Psoas muscle (tissue), 8 donors: ENCODE data around the gene APBB2. TPM values are rescaled to one million over a fixed set of nuclear protein-coding genes. Genes with fewer than 3 reads are reported as not detected.
A peak's percentile ranks its signal among the peaks of the same experiment; 100 is the strongest.
"Not testable (repeated sequence)": the region's sequence is repeated elsewhere in the genome, so short reads cannot be mapped to it uniquely, and the experiment has no call there.

Source experiments
- ATAC-seq, 4 donors: fragments of 200-7000 bp; cut with Tn5 transposase; one replicate each; pipeline ENCODE4 v1.9.1; 2020; ENCODE audit warnings: moderate library complexity in 3 of 4, mild to moderate bottlenecking in 2 of 4
- DNase-seq, 2 donors: peaks; one replicate each; pipeline ENCODE4 v3.0.0-alpha.2; 2020
- H3K27ac ChIP-seq: fragments of 200-600 bp; one replicate; pipeline ENCODE4 v1.8.0; 2022
- H3K27me3 ChIP-seq, 3 donors: fragments of 200-600 bp in 1 of 3; one replicate each; pipeline versions ENCODE4 v1.6.1 to v1.8.0; 2013 to 2022; ENCODE audit warnings: low read length in 2 of 3, mild to moderate bottlenecking in 2 of 3, moderate library complexity in 1 of 3; ENCODE audit not compliant: insufficient read depth in 3 of 3
- H3K36me3 ChIP-seq, 2 donors: fragments of 200-600 bp in 1 of 2; one replicate each; pipeline versions ENCODE4 v1.6.1 to v1.8.0; 2013 to 2022; ENCODE audit warnings: low read depth in 1 of 2, mild to moderate bottlenecking in 1 of 2, moderate library complexity in 1 of 2; ENCODE audit not compliant: insufficient read depth in 1 of 2
- H3K4me1 ChIP-seq: fragments of 200-600 bp; one replicate; pipeline ENCODE4 v1.8.0; 2022
- H3K4me3 ChIP-seq: fragments of 200-600 bp; one replicate; pipeline ENCODE4 v1.8.0; 2022; ENCODE audit warnings: mild to moderate bottlenecking
- H3K9me3 ChIP-seq: fragments of 200-600 bp; one replicate; pipeline ENCODE4 v1.8.0; 2022
- CTCF ChIP-seq: fragments of 200-600 bp; IDR thresholded peaks from one replicate; pipeline ENCODE4 v1.8.0; 2022; ENCODE audit warnings: antibody characterized with exemption
- WGBS, 3 donors: extraction: QIAGEN DNeasy Blood & Tissue Kit; methylation state at CpG; one replicate each; pipeline versions ENCODE4 v1.1.6 to v1.1.7; 2013; 5-methylcytosine and 5-hydroxymethylcytosine counted together
- intact Hi-C, 2 donors: fragments of 100-400 bp; cut with DNase I; formaldehyde crosslinking; loops; one replicate each; pipeline versions ENCODE4 v1.11.0 to v1.14.2; 2022
- polyA plus RNA-seq, 3 donors: library from polyadenylated mRNA; stranded (reverse); fragments of 200-250 nt; gene quantifications; one replicate each; pipeline ENCODE4 v1.2.3, GENCODE V29; 2013
- total RNA-seq, 4 donors: library from RNA; stranded (reverse); fragmentation: NEBNext Ultra II Directional in 2 of 4; extraction: Animal tissue kit (Norgen Biotek cat#: 25700) in 2 of 4; gene quantifications; one replicate each; pipeline versions ENCODE4 v1.2.1 to v1.2.4, GENCODE V29; 2021 to 2023
- donor health status: healthy with polysubstance abuse.
- donor health status: DM: no; HTN: no; CAD: no; lungs with moderate emphysema.
- donor health status: Bipolar disorder and iron deficiency.
- donor health status: healthy.
- donor health status: DM: yes; HTN: yes; CAD: no.
- donor health status: DM: no; HTN: no; CAD: no.
- donor health status: DM: no; HTN: no; CAD: no.
- donor health status: DM: yes; HTN: yes; CAD: no.

Gene APBB2
- total and polyA plus RNA-seq, 7 donors = 3.1 to 37.4 (median 11.3) TPM

- Histone ChIP-seq H3K36me3 (no peaks in the 10 kb centered on the region), H3K27ac (no peak overlapping the region), H3K9me3 (no peaks in the 10 kb centered on the region), H3K27me3 (no peaks in the 10 kb centered on the region), H3K4me3 (no peak overlapping the region), H3K4me1 (peaks cover 5% of the 10 kb centered on the region)
- TF ChIP-seq CTCF = no peak
- ATAC-seq (peak in 2 of 4 donors; percentile 35 to 41), DNase-seq (no peak)
- intact Hi-C loops = loop anchor here (2.0 to 5.0 kb wide), 3 partner anchors 50 to 290 kb away; no protein-coding TSS in a partner anchor
- WGBS, 3 donors = 81 to 84% (median 82%) methylated on average over 4 of the region's 4 CpGs
Measured at GRCh38 chr4:40927074-40927473, 287.3 kb downstream of the APBB2 start.

GRCh38 chr4:40924793-40925117, 289.6 kb downstream of the APBB2 start:
- WGBS, 3 donors = 92 to 93% (median 93%) methylated on average over 6 of the region's 6 CpGs
- no peak for TF ChIP-seq CTCF
- H3K36me3 ChIP-seq = no peaks in the 10 kb centered on the region

GRCh38 chr4:40924096-40924792, 290.1 kb downstream of the APBB2 start:
- ATAC-seq = peak; percentile 62 to 83 (median 79)
- intact Hi-C loops = no loop called here

More at GRCh38 chr4:40924793-40925117, 289.6 kb downstream of the APBB2 start:
- Histone ChIP-seq H3K4me3 (no peak overlapping the region), H3K27me3 (no peaks in the 10 kb centered on the region), H3K27ac (no peak overlapping the region), H3K9me3 (no peaks in the 10 kb centered on the region), H3K4me1 (peaks cover 5% of the 10 kb centered on the region)
- ATAC-seq (no peak), DNase-seq (no peak)
- intact Hi-C loops = loop anchor here (5.0 kb wide), 2 partner anchors 53 to 293 kb away; no protein-coding TSS in a partner anchor

GRCh38 chr4:40923316-40924095, 290.8 kb downstream of the APBB2 start:
- WGBS, 3 donors = 23 to 42% (median 38%) methylated on average over 19 of the region's 19 CpGs
- Histone ChIP-seq H3K4me3 (no peak overlapping the region), H3K4me1 (peaks cover 14% of the 10 kb centered on the region), H3K36me3 (no peaks in the 10 kb centered on the region), H3K9me3 (no peaks in the 10 kb centered on the region), H3K27me3 (no peaks in the 10 kb centered on the region), H3K27ac (no peak overlapping the region)
- peak in 3 of 4 donors; percentile 8 to 56 (median 53) for ATAC-seq
- intact Hi-C loops = no loop called here
- no peak for TF ChIP-seq CTCF
- DNase-seq = no peak

More at GRCh38 chr4:40924096-40924792, 290.1 kb downstream of the APBB2 start:
- WGBS, 3 donors = 53 to 64% (median 63%) methylated on average over 11 of the region's 11 CpGs
- Histone ChIP-seq H3K9me3 (no peaks in the 10 kb centered on the region), H3K4me1 (peaks cover 6% of the 10 kb centered on the region), H3K27me3 (no peaks in the 10 kb centered on the region), H3K27ac (no peak overlapping the region), H3K4me3 (no peak overlapping the region), H3K36me3 (no peaks in the 10 kb centered on the region)
- peak; percentile 83 for TF ChIP-seq CTCF
- peak; percentile 63 to 80 for DNase-seq

GRCh38 chr4:40919976-40920375, 294.4 kb downstream of the APBB2 start:
- not testable (repeated sequence) for H3K36me3 ChIP-seq, H3K9me3 ChIP-seq, ATAC-seq, H3K4me3 ChIP-seq, H3K27me3 ChIP-seq, H3K27ac ChIP-seq, DNase-seq
- peaks cover 37% of the 10 kb centered on the region for H3K4me1 ChIP-seq
- 90 to 93% (median 90%) methylated on average over 6 of the region's 6 CpGs for WGBS, 3 donors
- intact Hi-C loops = loop anchor here in 1 of 2 donors (5.0 kb wide), 3 partner anchors 78 to 297 kb away; no protein-coding TSS in a partner anchor
